Ovary (tissue), 9 donors: ENCODE measurements around the gene AKAP6. TPM values are rescaled to one million over a fixed set of nuclear protein-coding genes. Genes with fewer than 3 reads are reported as not detected.

Experiments
- DNase-seq, 5 donors: peaks; one replicate each; pipeline ENCODE4 v3.0.0-alpha.2; 2019 to 2020
- H3K27ac ChIP-seq, 2 donors: fragments of 200-600 bp; one replicate each; pipeline versions ENCODE4 v1.5.1 to v1.8.0; 2019 to 2022
- H3K27me3 ChIP-seq: fragments of 200-600 bp; one replicate; pipeline ENCODE4 v1.8.0; 2022
- H3K36me3 ChIP-seq: fragments of 200-600 bp; sonication (generic); one replicate; pipeline ENCODE4 v1.5.1; 2019
- H3K4me1 ChIP-seq: one replicate; pipeline ENCODE4 v1.8.1; 2013; ENCODE audit warnings: mild to moderate bottlenecking, moderate library complexity; ENCODE audit not compliant: insufficient read depth
- H3K4me3 ChIP-seq: fragments of 200-600 bp; sonication (generic); one replicate; pipeline ENCODE4 v1.5.1; 2017
- H3K9me3 ChIP-seq, 2 donors: fragments of 200-600 bp in 1 of 2; sonication (generic) in 1 of 2; one replicate each; pipeline versions ENCODE4 v1.5.1 to v1.8.1; 2013 to 2019; ENCODE audit warnings: mild to moderate bottlenecking in 1 of 2, moderate library complexity in 1 of 2
- EP300 ChIP-seq: sonication (generic); formaldehyde crosslinking; IDR thresholded peaks from one replicate; pipeline ENCODE4 v1.6.1; 2017; ENCODE audit warnings: antibody characterized with exemption
- POLR2A ChIP-seq: fragments of 450-650 bp; IDR thresholded peaks from one replicate; pipeline ENCODE4 v1.6.1; 2017; ENCODE audit warnings: antibody characterized with exemption, mild to moderate bottlenecking, moderate library complexity
- WGBS, 3 donors: extraction: QIAGEN DNeasy Blood & Tissue Kit in 1 of 3; methylation state at CpG; one replicate each; pipeline versions ENCODE4 v1.1.5 to v1.1.7; 2013 to 2017; 5-methylcytosine and 5-hydroxymethylcytosine counted together
- intact Hi-C, 4 donors: fragments of 100-400 bp; cut with DNase I; formaldehyde crosslinking; loops; one replicate each; pipeline versions ENCODE4 v1.11.0 to v1.15.1; 2022 to 2023
- polyA plus RNA-seq, 2 donors: library from polyadenylated mRNA; stranded (reverse); fragments of 200-250 nt in 1 of 2; fragments of 350-450 nt in 1 of 2; fragmentation: Illumina TruSeq in 1 of 2; extraction: RNeasy Lipid Tissue Mini Kit (QIAGEN cat#74804) in 1 of 2; gene quantifications; one replicate each; pipeline ENCODE4 v1.2.3, GENCODE V29; 2013 to 2014
- total RNA-seq, 7 donors: library from RNA; depleted of rRNA in 2 of 7; stranded (reverse); fragments of >200 nt in 2 of 7; fragmentation: NEBNext Ultra II Directional in 3 of 7; extraction: Animal tissue kit (Norgen Biotek cat#: 25700) in 3 of 7; gene quantifications; one replicate each; pipeline versions ENCODE4 v1.1.0 to v1.2.4, GENCODE V29; 2016 to 2023
- TF ChIP-seq, protein P1 (sequence below), 3 donors: fragments of 450-650 bp in 2 of 3; fragments of 200-600 bp in 1 of 3; IDR thresholded peaks; one replicate each; pipeline versions ENCODE4 v1.5.1 to v1.8.0; 2016 to 2022; ENCODE audit warnings: antibody characterized with exemption in 3 of 3, mild to moderate bottlenecking in 1 of 3
- donor health status: DM: no; HTN: no; CAD: no; lungs with moderate emphysema.
- donor health status: DM: no; HTN: no; CAD: no.
- donor health status: Bipolar disorder and iron deficiency.
- donor health status: DM: yes; HTN: yes; CAD: no.
- donor health status: DM: no; HTN: no; CAD: no.
- donor health status: DM: yes; HTN: yes; CAD: no.

AKAP6 gene
- total and polyA plus RNA-seq, 9 donors, result 2.3 to 13.1 (median 6.9) TPM

DNA sequence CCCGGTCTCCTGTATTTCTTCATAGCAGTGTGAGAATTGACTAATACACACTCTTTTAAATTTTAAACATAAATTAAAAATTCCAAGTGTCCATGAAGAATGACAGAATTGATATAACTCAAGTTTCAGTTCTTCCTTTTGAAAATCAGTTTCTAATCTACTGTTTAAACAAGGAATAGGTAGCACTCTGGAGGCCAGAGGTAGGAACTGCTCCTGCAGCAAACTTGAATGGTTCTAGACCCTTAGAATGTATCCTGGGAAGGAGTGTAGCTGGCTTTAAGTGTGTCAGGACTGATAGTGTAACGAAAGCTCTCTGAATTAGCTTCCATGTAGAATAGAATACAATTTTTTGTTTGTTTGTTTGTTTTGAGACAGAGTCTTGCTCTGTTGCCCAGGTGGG lies 76.8 kb downstream of the AKAP6 start:
- no peaks in the 10 kb centered on the region for H3K27me3 ChIP-seq
- no peaks in the 10 kb centered on the region for H3K36me3 ChIP-seq
- TF ChIP-seq POLR2A, result no peak
- TF ChIP-seq, protein P1, sequence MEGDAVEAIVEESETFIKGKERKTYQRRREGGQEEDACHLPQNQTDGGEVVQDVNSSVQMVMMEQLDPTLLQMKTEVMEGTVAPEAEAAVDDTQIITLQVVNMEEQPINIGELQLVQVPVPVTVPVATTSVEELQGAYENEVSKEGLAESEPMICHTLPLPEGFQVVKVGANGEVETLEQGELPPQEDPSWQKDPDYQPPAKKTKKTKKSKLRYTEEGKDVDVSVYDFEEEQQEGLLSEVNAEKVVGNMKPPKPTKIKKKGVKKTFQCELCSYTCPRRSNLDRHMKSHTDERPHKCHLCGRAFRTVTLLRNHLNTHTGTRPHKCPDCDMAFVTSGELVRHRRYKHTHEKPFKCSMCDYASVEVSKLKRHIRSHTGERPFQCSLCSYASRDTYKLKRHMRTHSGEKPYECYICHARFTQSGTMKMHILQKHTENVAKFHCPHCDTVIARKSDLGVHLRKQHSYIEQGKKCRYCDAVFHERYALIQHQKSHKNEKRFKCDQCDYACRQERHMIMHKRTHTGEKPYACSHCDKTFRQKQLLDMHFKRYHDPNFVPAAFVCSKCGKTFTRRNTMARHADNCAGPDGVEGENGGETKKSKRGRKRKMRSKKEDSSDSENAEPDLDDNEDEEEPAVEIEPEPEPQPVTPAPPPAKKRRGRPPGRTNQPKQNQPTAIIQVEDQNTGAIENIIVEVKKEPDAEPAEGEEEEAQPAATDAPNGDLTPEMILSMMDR (IDR thresholded peaks at IDR 0.05), result no peak
- TF ChIP-seq EP300, result no peak
- no peaks in the 10 kb centered on the region for H3K4me1 ChIP-seq
- intact Hi-C loops, result no loop called here
- 93 to 97% (median 95%) methylated on average over 2 of the region's 2 CpGs for WGBS, 3 donors
- H3K9me3 ChIP-seq, result no peaks in the 10 kb centered on the region
- no peak overlapping the region for H3K27ac ChIP-seq
- DNase-seq, result no peak
- H3K4me3 ChIP-seq, result no peak overlapping the region

GRCh38 chr14:32407130-32407529 lies 78.0 kb downstream of the AKAP6 start:
- Histone ChIP-seq H3K27me3 (no peaks in the 10 kb centered on the region), H3K27ac (no peak overlapping the region), H3K4me3 (no peak overlapping the region), H3K4me1 (no peaks in the 10 kb centered on the region), H3K9me3 (no peaks in the 10 kb centered on the region), H3K36me3 (no peaks in the 10 kb centered on the region)
- WGBS, 3 donors, result 59 to 71% (median 62%) methylated on average over 1 of the region's 1 CpG
- DNase-seq, result no peak
- intact Hi-C loops, result no loop called here
- TF ChIP-seq, protein P1 (IDR thresholded peaks at IDR 0.05), result no peak
- TF ChIP-seq POLR2A (no peak), EP300 (no peak)

GRCh38 chr14:32408018-32408417 lies 78.9 kb downstream of the AKAP6 start:
- Histone ChIP-seq H3K9me3 (no peaks in the 10 kb centered on the region), H3K27me3 (no peaks in the 10 kb centered on the region), H3K4me1 (no peaks in the 10 kb centered on the region), H3K4me3 (no peak overlapping the region), H3K36me3 (no peaks in the 10 kb centered on the region), H3K27ac (no peak overlapping the region)
- intact Hi-C loops, result no loop called here
- no peak for TF ChIP-seq EP300
- TF ChIP-seq POLR2A, result no peak
- TF ChIP-seq, protein P1 (IDR thresholded peaks at IDR 0.05), result no peak
- WGBS, 3 donors, result 30 to 39% (median 37%) methylated on average over 3 of the region's 3 CpGs
- DNase-seq, result peak; percentile 27 to 59 (median 54)

DNA sequence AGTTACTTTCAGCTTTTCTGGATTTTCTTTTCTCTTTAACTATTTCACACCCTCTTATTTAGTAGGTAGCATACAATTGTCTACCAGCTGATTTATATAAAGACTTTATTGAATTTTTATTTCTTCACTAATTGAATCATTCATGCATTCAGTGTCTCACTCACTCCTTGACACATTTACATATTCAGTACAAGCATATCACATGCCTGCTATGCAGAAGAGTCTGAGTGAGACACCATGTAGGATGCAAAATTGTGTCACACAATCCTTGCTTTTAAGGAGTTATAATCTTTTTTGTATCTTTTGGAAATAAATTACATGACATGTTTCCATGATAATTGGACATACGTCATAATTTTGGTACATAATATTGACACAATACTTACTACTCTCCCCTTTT lies 83.0 kb downstream of the AKAP6 start:
- TF ChIP-seq, protein P1 (IDR thresholded peaks at IDR 0.05), result no peak
- TF ChIP-seq POLR2A (no peak), EP300 (no peak)
- H3K9me3 ChIP-seq, result no peaks in the 10 kb centered on the region
- 91 to 99% (median 96%) methylated on average over 1 of the region's 1 CpG for WGBS, 3 donors
- no peaks in the 10 kb centered on the region for H3K36me3 ChIP-seq
- H3K27ac ChIP-seq, result no peak overlapping the region
- H3K4me3 ChIP-seq, result no peak overlapping the region
- DNase-seq, result no peak
- intact Hi-C loops, result no loop called here
- H3K27me3 ChIP-seq, result no peaks in the 10 kb centered on the region
- H3K4me1 ChIP-seq, result no peaks in the 10 kb centered on the region
